ENCODE measurements around the gene CROCC2. TPM values are rescaled to one million over a fixed set of nuclear protein-coding genes. Genes with fewer than 3 reads are reported as not detected.

The CROCC2 gene
- total and polyA plus RNA-seq, 2 experiments from 2014 or later = not detected

GRCh38 chr2:240994171-240994896 lies 88.2 kb downstream of the CROCC2 start:
- Histone ChIP-seq H3K27ac (no peak overlapping the region), H3K36me3 (no peaks in the 10 kb centered on the region), H3K9me3 (ENCODE audit: low read depth) (no peaks in the 10 kb centered on the region), H3K27me3 (peaks cover 7% of the 10 kb centered on the region), H3K4me3 (no peak overlapping the region), H3K4me1 (ENCODE audit: low read depth) (no peaks in the 10 kb centered on the region)
- no peak for DNase-seq (ENCODE audit: low read depth in 1 of 2, low spot score in 1 of 2)
- no peak for TF ChIP-seq CTCF (IDR thresholded peaks at IDR 0.05; ENCODE audit: low read depth, low read length)

GRCh38 chr2:240995041-240996021 lies 89.2 kb downstream of the CROCC2 start:
- Histone ChIP-seq H3K27me3 (peaks cover 17% of the 10 kb centered on the region), H3K4me3 (no peak overlapping the region), H3K27ac (no peak overlapping the region), H3K4me1 (ENCODE audit: low read depth) (no peaks in the 10 kb centered on the region), H3K9me3 (ENCODE audit: low read depth) (no peaks in the 10 kb centered on the region), H3K36me3 (no peaks in the 10 kb centered on the region)
- DNase-seq (ENCODE audit: low read depth in 1 of 2, low spot score in 1 of 2) = no peak
- no peak for TF ChIP-seq CTCF (IDR thresholded peaks at IDR 0.05; ENCODE audit: low read depth, low read length)

- Histone ChIP-seq H3K36me3 (no peaks in the 10 kb centered on the region), H3K9me3 (ENCODE audit: low read depth) (no peaks in the 10 kb centered on the region), H3K27ac (no peak overlapping the region), H3K4me3 (no peak overlapping the region), H3K27me3 (peaks cover 27% of the 10 kb centered on the region), H3K4me1 (ENCODE audit: low read depth) (no peaks in the 10 kb centered on the region)
- TF ChIP-seq CTCF (IDR thresholded peaks at IDR 0.05; ENCODE audit: low read depth, low read length) = no peak
- no peak for DNase-seq (ENCODE audit: low read depth in 1 of 2, low spot score in 1 of 2)
Measured at GRCh38 chr2:240996161-240996833, 90.2 kb downstream of the CROCC2 start.

- DNase-seq (ENCODE audit: low read depth in 1 of 2, low spot score in 1 of 2) = no peak
- TF ChIP-seq CTCF (IDR thresholded peaks at IDR 0.05; ENCODE audit: low read depth, low read length) = no peak
- H3K36me3 ChIP-seq = no peaks in the 10 kb centered on the region
- peaks cover 31% of the 10 kb centered on the region for H3K27me3 ChIP-seq
- H3K9me3 ChIP-seq (ENCODE audit: low read depth) = no peaks in the 10 kb centered on the region
- H3K27ac ChIP-seq = no peak overlapping the region
- H3K4me1 ChIP-seq (ENCODE audit: low read depth) = no peaks in the 10 kb centered on the region
- no peak overlapping the region for H3K4me3 ChIP-seq
Measured at GRCh38 chr2:240996834-240997140, 90.7 kb downstream of the CROCC2 start.

GRCh38 chr2:240997141-240997855 lies 91.2 kb downstream of the CROCC2 start:
- Histone ChIP-seq H3K9me3 (ENCODE audit: low read depth) (no peaks in the 10 kb centered on the region), H3K4me1 (ENCODE audit: low read depth) (no peaks in the 10 kb centered on the region), H3K36me3 (no peaks in the 10 kb centered on the region), H3K4me3 (no peak overlapping the region), H3K27me3 (peaks cover 33% of the 10 kb centered on the region), H3K27ac (no peak overlapping the region)
- DNase-seq (ENCODE audit: low read depth in 1 of 2, low spot score in 1 of 2) = no peak
- no peak for TF ChIP-seq CTCF (IDR thresholded peaks at IDR 0.05; ENCODE audit: low read depth, low read length)
